ENCODE results near the gene DPPA5. TPM values are rescaled to one million over a fixed set of nuclear protein-coding genes. Genes with fewer than 3 reads are reported as not detected.

The DPPA5 gene
- total and polyA plus RNA-seq, 2 of the 13 experiments (the other 11 are each of a cell fraction or from before 2014, with no cell fraction given): not detected

- Histone ChIP-seq H4K20me1 (ENCODE audit: insufficient read depth, low read length) (no peaks in the 10 kb centered on the region), H3K4me1 (ENCODE audit: insufficient read depth, low read length) (no peaks in the 10 kb centered on the region), H3K36me3 (replicated peaks in 1 of 2; ENCODE audit: control insufficient read depth in 1 of 2, insufficient read depth in 2 of 2, low read length in 2 of 2) (no peaks in the 10 kb centered on the region), H3K27me3 (ENCODE audit: control insufficient read depth in 1 of 2, insufficient read depth in 2 of 2, low read length in 2 of 2) (peaks cover 0 to 7% of the 10 kb centered on the region in 2 experiments; a peak in 1 of 5 replicates), H3K4me3 (replicated peaks in 1 of 3; ENCODE audit: insufficient read depth in 1 of 3, low read depth in 2 of 3, low read length in 3 of 3) (no peak overlapping the region), H3K4me2 (ENCODE audit: low read depth, low read length) (no peak overlapping the region), H2AFZ (ENCODE audit: low read length) (no peak overlapping the region), H3K79me2 (ENCODE audit: insufficient read depth, low read length) (no peaks in the 10 kb centered on the region), H3K9ac (ENCODE audit: insufficient read depth, low read depth, low read length) (no peak overlapping the region), H3K9me3 (ENCODE audit: low read length) (no peaks in the 10 kb centered on the region), H3K27ac (ENCODE audit: extremely low read length, insufficient read depth, low read length) (no peak overlapping the region)
- CTCF ChIA-PET (ENCODE audit: low intra/inter-chr PET ratio, low total read pairs): no interaction called here
- DNase-seq (ENCODE audit: low spot score) (no peak), ATAC-seq (no peak), FAIRE-seq (no peak)
- TF ChIP-seq NCOA2 (CRISPR knock-in tag; IDR thresholded peaks at IDR 0.05) (no peak), HBP1 (CRISPR knock-in tag; IDR thresholded peaks at IDR 0.05; ENCODE audit: low read depth) (no peak), PRPF4 (IDR thresholded peaks at IDR 0.05; ENCODE audit: low read depth, low read length, poor library complexity, severe bottlenecking) (no peak), ZKSCAN5 (CRISPR knock-in tag; IDR thresholded peaks at IDR 0.05) (no peak), GATAD2A (CRISPR knock-in tag; IDR thresholded peaks at IDR 0.05) (no peak), PLSCR1 (CRISPR knock-in tag; IDR thresholded peaks at IDR 0.05; ENCODE audit: borderline replicate concordance) (no peak), FOXJ3 (CRISPR knock-in tag; IDR thresholded peaks at IDR 0.05; ENCODE audit: borderline replicate concordance) (no peak), NFIC (IDR thresholded peaks at IDR 0.05; ENCODE audit: low read length) (no peak), IRX3 (CRISPR knock-in tag; IDR thresholded peaks at IDR 0.05; ENCODE audit: borderline replicate concordance, low read depth) (no peak), MIXL1 (CRISPR knock-in tag; IDR thresholded peaks at IDR 0.05) (no peak), ZNF703 (CRISPR knock-in tag; IDR thresholded peaks at IDR 0.05; ENCODE audit: borderline replicate concordance) (no peak), ZNF180 (CRISPR knock-in tag; IDR thresholded peaks at IDR 0.05; ENCODE audit: borderline replicate concordance, low read depth) (no peak)
- TF ChIP-seq, protein P1, sequence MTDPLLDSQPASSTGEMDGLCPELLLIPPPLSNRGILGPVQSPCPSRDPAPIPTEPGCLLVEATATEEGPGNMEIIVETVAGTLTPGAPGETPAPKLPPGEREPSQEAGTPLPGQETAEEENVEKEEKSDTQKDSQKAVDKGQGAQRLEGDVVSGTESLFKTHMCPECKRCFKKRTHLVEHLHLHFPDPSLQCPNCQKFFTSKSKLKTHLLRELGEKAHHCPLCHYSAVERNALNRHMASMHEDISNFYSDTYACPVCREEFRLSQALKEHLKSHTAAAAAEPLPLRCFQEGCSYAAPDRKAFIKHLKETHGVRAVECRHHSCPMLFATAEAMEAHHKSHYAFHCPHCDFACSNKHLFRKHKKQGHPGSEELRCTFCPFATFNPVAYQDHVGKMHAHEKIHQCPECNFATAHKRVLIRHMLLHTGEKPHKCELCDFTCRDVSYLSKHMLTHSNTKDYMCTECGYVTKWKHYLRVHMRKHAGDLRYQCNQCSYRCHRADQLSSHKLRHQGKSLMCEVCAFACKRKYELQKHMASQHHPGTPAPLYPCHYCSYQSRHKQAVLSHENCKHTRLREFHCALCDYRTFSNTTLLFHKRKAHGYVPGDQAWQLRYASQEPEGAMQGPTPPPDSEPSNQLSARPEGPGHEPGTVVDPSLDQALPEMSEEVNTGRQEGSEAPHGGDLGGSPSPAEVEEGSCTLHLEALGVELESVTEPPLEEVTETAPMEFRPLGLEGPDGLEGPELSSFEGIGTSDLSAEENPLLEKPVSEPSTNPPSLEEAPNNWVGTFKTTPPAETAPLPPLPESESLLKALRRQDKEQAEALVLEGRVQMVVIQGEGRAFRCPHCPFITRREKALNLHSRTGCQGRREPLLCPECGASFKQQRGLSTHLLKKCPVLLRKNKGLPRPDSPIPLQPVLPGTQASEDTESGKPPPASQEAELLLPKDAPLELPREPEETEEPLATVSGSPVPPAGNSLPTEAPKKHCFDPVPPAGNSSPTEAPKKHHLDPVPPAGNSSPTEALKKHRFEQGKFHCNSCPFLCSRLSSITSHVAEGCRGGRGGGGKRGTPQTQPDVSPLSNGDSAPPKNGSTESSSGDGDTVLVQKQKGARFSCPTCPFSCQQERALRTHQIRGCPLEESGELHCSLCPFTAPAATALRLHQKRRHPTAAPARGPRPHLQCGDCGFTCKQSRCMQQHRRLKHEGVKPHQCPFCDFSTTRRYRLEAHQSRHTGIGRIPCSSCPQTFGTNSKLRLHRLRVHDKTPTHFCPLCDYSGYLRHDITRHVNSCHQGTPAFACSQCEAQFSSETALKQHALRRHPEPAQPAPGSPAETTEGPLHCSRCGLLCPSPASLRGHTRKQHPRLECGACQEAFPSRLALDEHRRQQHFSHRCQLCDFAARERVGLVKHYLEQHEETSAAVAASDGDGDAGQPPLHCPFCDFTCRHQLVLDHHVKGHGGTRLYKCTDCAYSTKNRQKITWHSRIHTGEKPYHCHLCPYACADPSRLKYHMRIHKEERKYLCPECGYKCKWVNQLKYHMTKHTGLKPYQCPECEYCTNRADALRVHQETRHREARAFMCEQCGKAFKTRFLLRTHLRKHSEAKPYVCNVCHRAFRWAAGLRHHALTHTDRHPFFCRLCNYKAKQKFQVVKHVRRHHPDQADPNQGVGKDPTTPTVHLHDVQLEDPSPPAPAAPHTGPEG (CRISPR knock-in tag; IDR thresholded peaks at IDR 0.05): no peak
- TF ChIP-seq, protein P2, sequence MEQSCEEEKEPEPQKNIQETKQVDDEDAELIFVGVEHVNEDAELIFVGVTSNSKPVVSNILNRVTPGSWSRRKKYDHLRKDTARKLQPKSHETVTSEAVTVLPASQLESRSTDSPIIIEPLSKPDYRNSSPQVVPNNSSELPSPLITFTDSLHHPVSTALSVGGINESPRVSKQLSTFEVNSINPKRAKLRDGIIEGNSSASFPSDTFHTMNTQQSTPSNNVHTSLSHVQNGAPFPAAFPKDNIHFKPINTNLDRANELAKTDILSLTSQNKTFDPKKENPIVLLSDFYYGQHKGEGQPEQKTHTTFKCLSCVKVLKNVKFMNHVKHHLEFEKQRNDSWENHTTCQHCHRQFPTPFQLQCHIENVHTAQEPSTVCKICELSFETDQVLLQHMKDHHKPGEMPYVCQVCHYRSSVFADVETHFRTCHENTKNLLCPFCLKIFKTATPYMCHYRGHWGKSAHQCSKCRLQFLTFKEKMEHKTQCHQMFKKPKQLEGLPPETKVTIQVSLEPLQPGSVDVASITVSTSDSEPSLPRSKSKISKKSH (CRISPR knock-in tag; IDR thresholded peaks at IDR 0.05; ENCODE audit: borderline replicate concordance): no peak
- in situ Hi-C loops (cut with HindIII; ENCODE audit: extremely low pct_ligation_motif_present, low pct_unique_long_range_greater_than_20kb) (no loop called here), intact Hi-C loops (cut with micrococcal nuclease; ENCODE audit: unreplicated experiment) (no loop called here)
- no TSS peak for BruUV-seq (replicated peaks)
- POLR2A ChIA-PET: no interaction called here
Measured at GRCh38 chr6:73343164-73343563, 10.9 kb downstream of the DPPA5 start.

Data from HepG2 (cell line).